Measurements from ENCODE around the gene DHCR24.
"Not testable (repeated sequence)": the region's sequence is repeated elsewhere in the genome, so short reads cannot be mapped to it uniquely, and the experiment has no call there.

The DHCR24 gene

GRCh38 chr1:54886724-54887664 lies at the start of gene DHCR24:
Gene DHCR24 (minus strand): TSS chr1:54887195. CDS start chr1:54887119, 76 bp downstream.
- DNase-seq: peak; percentile 61 to 67

- no peak for DNase-seq
Measured at GRCh38 chr1:54936791-54937190, 49.8 kb upstream of the DHCR24 start.

GRCh38 chr1:54934869-54935268 lies 47.9 kb upstream of the DHCR24 start:
- DNase-seq: no peak

GRCh38 chr1:54934081-54934480 lies 47.1 kb upstream of the DHCR24 start:
- not testable (repeated sequence) for DNase-seq

GRCh38 chr1:54931275-54931840 lies 44.4 kb upstream of the DHCR24 start:
- no peak for DNase-seq

- DNase-seq: no peak
Measured at GRCh38 chr1:54929700-54930099, 42.7 kb upstream of the DHCR24 start.

- DNase-seq: no peak
Measured at GRCh38 chr1:54928327-54928726, 41.3 kb upstream of the DHCR24 start.

GRCh38 chr1:54927472-54928240 lies 40.7 kb upstream of the DHCR24 start:
- no peak for DNase-seq

GRCh38 chr1:54926970-54927369 lies 40.0 kb upstream of the DHCR24 start:
- DNase-seq: no peak

- DNase-seq: no peak
Measured at GRCh38 chr1:54922921-54923421, 36.0 kb upstream of the DHCR24 start.

GRCh38 chr1:54922040-54922761 lies 35.2 kb upstream of the DHCR24 start:
- DNase-seq: no peak

- DNase-seq: no peak
Measured at GRCh38 chr1:54919367-54920359, 32.7 kb upstream of the DHCR24 start.

- DNase-seq: not testable (repeated sequence)
Measured at GRCh38 chr1:54911076-54911475, 24.1 kb upstream of the DHCR24 start.

- no peak for DNase-seq
Measured at GRCh38 chr1:54906586-54906985, 19.6 kb upstream of the DHCR24 start.

GRCh38 chr1:54904476-54905048 lies 17.6 kb upstream of the DHCR24 start:
- DNase-seq: no peak

GRCh38 chr1:54894271-54894670 lies 7.3 kb upstream of the DHCR24 start:
- DNase-seq: no peak

- no peak for DNase-seq
Measured at GRCh38 chr1:54892586-54892985, 5.6 kb upstream of the DHCR24 start.

GRCh38 chr1:54889132-54889725 lies 2.2 kb upstream of the DHCR24 start:
- no peak for DNase-seq

GRCh38 chr1:54888080-54888733 lies 1.2 kb upstream of the DHCR24 start:
- no peak for DNase-seq

GRCh38 chr1:54887665-54888071 lies 673 bp upstream of the DHCR24 start:
- DNase-seq: no peak
